ENCODE results near the gene MUC6.

The MUC6 gene

GRCh38 chr11:1006762-1007161 is 29.8 kb downstream of the MUC6 start:
- Histone ChIP-seq H3K4me1 (peaks cover 4% of the 10 kb centered on the region), H3K27me3 (no peaks in the 10 kb centered on the region), H3K9me3 (no peaks in the 10 kb centered on the region), H3K36me3 (peaks cover 26% of the 10 kb centered on the region), H3K4me3 (ENCODE audit: low read depth, low read length) (no peak overlapping the region)
- no peak for DNase-seq
- TF ChIP-seq CTCF (IDR thresholded peaks at IDR 0.05; ENCODE audit: low read depth, low read length) = no peak

GRCh38 chr11:1005928-1006327 is 30.6 kb downstream of the MUC6 start:
- DNase-seq = peak; percentile 88
- TF ChIP-seq CTCF (IDR thresholded peaks at IDR 0.05; ENCODE audit: low read depth, low read length) = no peak
- Histone ChIP-seq H3K27me3 (no peaks in the 10 kb centered on the region), H3K4me1 (peaks cover 4% of the 10 kb centered on the region), H3K4me3 (ENCODE audit: low read depth, low read length) (no peak overlapping the region), H3K9me3 (no peaks in the 10 kb centered on the region), H3K36me3 (peaks cover 19% of the 10 kb centered on the region; the same call in 1 of the 2 replicates)

GRCh38 chr11:1003159-1003558 is 33.4 kb downstream of the MUC6 start:
- no peak for TF ChIP-seq CTCF (IDR thresholded peaks at IDR 0.05; ENCODE audit: low read depth, low read length)
- H3K27me3 ChIP-seq = no peaks in the 10 kb centered on the region
- DNase-seq = no peak
- peaks cover 4% of the 10 kb centered on the region for H3K4me1 ChIP-seq
- no peaks in the 10 kb centered on the region for H3K9me3 ChIP-seq
- no peak overlapping the region for H3K4me3 ChIP-seq (ENCODE audit: low read depth, low read length)
- peaks cover 6% of the 10 kb centered on the region; the same call in 1 of the 2 replicates for H3K36me3 ChIP-seq

GRCh38 chr11:1002406-1002984 is 34.0 kb downstream of the MUC6 start:
- Histone ChIP-seq H3K36me3 (peaks cover 6% of the 10 kb centered on the region; the same call in 1 of the 2 replicates), H3K9me3 (no peaks in the 10 kb centered on the region), H3K27me3 (no peaks in the 10 kb centered on the region), H3K4me1 (peaks cover 4% of the 10 kb centered on the region), H3K4me3 (ENCODE audit: low read depth, low read length) (no peak overlapping the region)
- TF ChIP-seq CTCF (IDR thresholded peaks at IDR 0.05; ENCODE audit: low read depth, low read length) = no peak
- DNase-seq = no peak

- no peak for DNase-seq
- TF ChIP-seq CTCF (IDR thresholded peaks at IDR 0.05; ENCODE audit: low read depth, low read length) = no peak
- Histone ChIP-seq H3K4me1 (peaks cover 4% of the 10 kb centered on the region), H3K4me3 (ENCODE audit: low read depth, low read length) (no peak overlapping the region), H3K27me3 (no peaks in the 10 kb centered on the region), H3K36me3 (peaks cover 9% of the 10 kb centered on the region; the same call in 1 of the 2 replicates), H3K9me3 (no peaks in the 10 kb centered on the region)
These were observed 34.7 kb downstream of the MUC6 start for GRCh38 chr11:1001617-1002405.

All from BE2C (cell line).